T-helper 17 cell (primary cell): ENCODE results near the gene GRIK4. TPM values are rescaled to one million over a fixed set of nuclear protein-coding genes. Genes with fewer than 3 reads are reported as not detected.

Source experiments
- ATAC-seq: fragments of 150-1000 bp; cut with Tn5 transposase; 2 replicates; pipeline ENCODE4 v1.10.0; 2021; ENCODE audit warnings: mild to moderate bottlenecking, moderate library complexity
- DNase-seq, 3 donors: peaks; one replicate each; pipeline versions ENCODE4 v3.0.0 to v3.0.0-alpha.2; 2020 to 2021
- H3K9me3 ChIP-seq: one replicate; pipeline ENCODE4 v1.7.0; 2013; ENCODE audit warnings: low read length, mild to moderate bottlenecking; ENCODE audit not compliant: control insufficient read depth, poor library complexity, severe bottlenecking
- H3K27ac Mint-ChIP-seq: one replicate; pipeline ENCODE4 v1.8.0; 2022; ENCODE audit warnings: mild to moderate bottlenecking, moderate library complexity, mixed read lengths
- H3K27me3 Mint-ChIP-seq: one replicate; pipeline ENCODE4 v1.8.0; 2022; ENCODE audit warnings: mixed read lengths
- H3K36me3 Mint-ChIP-seq: one replicate; pipeline ENCODE4 v1.8.0; 2022; ENCODE audit warnings: low read depth, mixed read lengths
- H3K4me1 Mint-ChIP-seq: one replicate; pipeline ENCODE4 v1.8.0; 2022; ENCODE audit warnings: mild to moderate bottlenecking, mixed read lengths
- H3K4me3 Mint-ChIP-seq: one replicate; pipeline ENCODE4 v1.8.0; 2022; ENCODE audit warnings: mild to moderate bottlenecking, moderate library complexity, mixed read lengths
- total RNA-seq, 4 donors: library from RNA in 2 of 4; stranded (reverse) in 2 of 4; gene quantifications; one replicate each; pipeline ENCODE4 v1.2.3 and lab custom pipeline; 2022 to 2026

The GRIK4 gene
- total RNA-seq, 2 donors from 2014 or later = 0.05 to 0.10 TPM

GRCh38 chr11:120554766-120555432, 43.4 kb downstream of the GRIK4 start:
- Mint-ChIP-seq H3K27me3 (peaks cover 55% of the 10 kb centered on the region), H3K4me3 (no peak overlapping the region), H3K4me1 (peaks cover 9% of the 10 kb centered on the region), H3K36me3 (peaks cover 8% of the 10 kb centered on the region), H3K27ac (no peak overlapping the region)
- H3K9me3 ChIP-seq = no peaks in the 10 kb centered on the region
- DNase-seq (no peak), ATAC-seq (no peak)

GRCh38 chr11:120555433-120555773, 43.9 kb downstream of the GRIK4 start:
- no peak overlapping the region for H3K4me3 Mint-ChIP-seq
- ATAC-seq (no peak), DNase-seq (no peak)
- no peaks in the 10 kb centered on the region for H3K9me3 ChIP-seq
- H3K4me1 Mint-ChIP-seq = peaks cover 9% of the 10 kb centered on the region
- H3K36me3 Mint-ChIP-seq = peaks cover 5% of the 10 kb centered on the region
- peaks cover 54% of the 10 kb centered on the region for H3K27me3 Mint-ChIP-seq
- no peak overlapping the region for H3K27ac Mint-ChIP-seq

- ATAC-seq = no peak
- Mint-ChIP-seq H3K4me1 (peaks cover 9% of the 10 kb centered on the region), H3K27ac (no peak overlapping the region), H3K36me3 (peaks cover 2% of the 10 kb centered on the region), H3K4me3 (no peak overlapping the region), H3K27me3 (peaks cover 58% of the 10 kb centered on the region)
- no peak for DNase-seq
- no peaks in the 10 kb centered on the region for H3K9me3 ChIP-seq
These were observed 45.2 kb downstream of the GRIK4 start for GRCh38 chr11:120556797-120557196.

GRCh38 chr11:120558744-120559431, 47.3 kb downstream of the GRIK4 start:
- DNase-seq (no peak), ATAC-seq (no peak)
- H3K27me3 Mint-ChIP-seq = peaks cover 62% of the 10 kb centered on the region
- H3K4me1 Mint-ChIP-seq = peaks cover 5% of the 10 kb centered on the region
- H3K36me3 Mint-ChIP-seq = peaks cover 10% of the 10 kb centered on the region
- H3K4me3 Mint-ChIP-seq = no peak overlapping the region
- no peaks in the 10 kb centered on the region for H3K9me3 ChIP-seq
- H3K27ac Mint-ChIP-seq = no peak overlapping the region

- H3K9me3 ChIP-seq = no peaks in the 10 kb centered on the region
- Mint-ChIP-seq H3K4me1 (peaks cover 6% of the 10 kb centered on the region), H3K4me3 (no peak overlapping the region), H3K36me3 (peaks cover 10% of the 10 kb centered on the region), H3K27me3 (peaks cover 66% of the 10 kb centered on the region), H3K27ac (no peak overlapping the region)
- DNase-seq (no peak), ATAC-seq (no peak)
These were observed 49.7 kb downstream of the GRIK4 start for GRCh38 chr11:120561286-120561685.

GRCh38 chr11:120562806-120563425, 51.4 kb downstream of the GRIK4 start:
- Mint-ChIP-seq H3K4me1 (peaks cover 5% of the 10 kb centered on the region), H3K27ac (no peak overlapping the region), H3K36me3 (peaks cover 8% of the 10 kb centered on the region), H3K27me3 (peaks cover 62% of the 10 kb centered on the region), H3K4me3 (no peak overlapping the region)
- no peak for DNase-seq
- H3K9me3 ChIP-seq = no peaks in the 10 kb centered on the region
- ATAC-seq = no peak

- Mint-ChIP-seq H3K4me3 (no peak overlapping the region), H3K27me3 (peaks cover 62% of the 10 kb centered on the region), H3K36me3 (peaks cover 8% of the 10 kb centered on the region), H3K27ac (no peak overlapping the region), H3K4me1 (peaks cover 5% of the 10 kb centered on the region)
- no peak for ATAC-seq
- no peaks in the 10 kb centered on the region for H3K9me3 ChIP-seq
- DNase-seq = no peak
These were observed 52.4 kb downstream of the GRIK4 start for GRCh38 chr11:120563703-120564572.

- DNase-seq = no peak
- Mint-ChIP-seq H3K4me3 (peak overlapping the region; percentile 21), H3K4me1 (peaks cover 5% of the 10 kb centered on the region), H3K36me3 (peaks cover 8% of the 10 kb centered on the region), H3K27ac (no peak overlapping the region), H3K27me3 (peaks cover 69% of the 10 kb centered on the region)
- peak; percentile 47 for ATAC-seq
- H3K9me3 ChIP-seq = no peaks in the 10 kb centered on the region
These were observed 53.2 kb downstream of the GRIK4 start for GRCh38 chr11:120564573-120565311.

- Mint-ChIP-seq H3K4me1 (peaks cover 5% of the 10 kb centered on the region), H3K27ac (no peak overlapping the region), H3K36me3 (peaks cover 8% of the 10 kb centered on the region), H3K4me3 (peak overlapping the region; percentile 21), H3K27me3 (peaks cover 63% of the 10 kb centered on the region)
- DNase-seq (no peak), ATAC-seq (no peak)
- H3K9me3 ChIP-seq = no peaks in the 10 kb centered on the region
These were observed 54.1 kb downstream of the GRIK4 start for GRCh38 chr11:120565466-120566155.

- ATAC-seq (no peak), DNase-seq (no peak)
- peaks cover 5% of the 10 kb centered on the region for H3K4me1 Mint-ChIP-seq
- peaks cover 58% of the 10 kb centered on the region for H3K27me3 Mint-ChIP-seq
- no peak overlapping the region for H3K27ac Mint-ChIP-seq
- no peaks in the 10 kb centered on the region for H3K9me3 ChIP-seq
- H3K36me3 Mint-ChIP-seq = peaks cover 8% of the 10 kb centered on the region
- H3K4me3 Mint-ChIP-seq = no peak overlapping the region
These were observed 54.6 kb downstream of the GRIK4 start for GRCh38 chr11:120566176-120566575.

- no peak for DNase-seq
- Mint-ChIP-seq H3K27me3 (peaks cover 54% of the 10 kb centered on the region), H3K27ac (peak overlapping the region; percentile 53), H3K4me3 (no peak overlapping the region), H3K36me3 (no peaks in the 10 kb centered on the region), H3K4me1 (peaks cover 5% of the 10 kb centered on the region)
- H3K9me3 ChIP-seq = no peaks in the 10 kb centered on the region
- no peak for ATAC-seq
These were observed 57.2 kb downstream of the GRIK4 start for GRCh38 chr11:120568572-120569307.

- Mint-ChIP-seq H3K4me3 (no peak overlapping the region), H3K27me3 (peaks cover 62% of the 10 kb centered on the region), H3K4me1 (peaks cover 5% of the 10 kb centered on the region), H3K36me3 (no peaks in the 10 kb centered on the region), H3K27ac (no peak overlapping the region)
- no peaks in the 10 kb centered on the region for H3K9me3 ChIP-seq
- ATAC-seq = no peak
- DNase-seq = no peak
These were observed 58.3 kb downstream of the GRIK4 start for GRCh38 chr11:120569861-120570260.
